ENCODE measurements around the gene TSLP.

The TSLP gene

DNA sequence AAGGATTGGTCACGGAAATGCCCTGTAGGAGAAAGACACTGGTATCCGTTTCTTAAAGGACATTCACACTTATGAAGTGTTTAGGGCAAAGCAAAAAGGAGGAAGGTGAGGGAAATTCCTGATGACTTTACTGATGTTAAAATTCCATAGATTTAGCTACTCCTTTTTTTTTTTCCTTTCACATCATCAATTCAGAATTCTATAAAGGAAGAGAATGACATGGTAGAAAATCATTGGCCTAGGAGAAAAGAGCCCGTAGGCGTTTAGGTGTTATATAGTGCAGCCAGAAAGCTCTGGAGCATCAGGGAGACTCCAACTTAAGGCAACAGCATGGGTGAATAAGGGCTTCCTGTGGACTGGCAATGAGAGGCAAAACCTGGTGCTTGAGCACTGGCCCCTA is at the start of gene TSLP:
TSLP (plus strand) TSS at position 301 of the 400 bp plus-strand sequence. CDS start 178 bp downstream, outside the sequence.
- DNase-seq: no peak

DNA sequence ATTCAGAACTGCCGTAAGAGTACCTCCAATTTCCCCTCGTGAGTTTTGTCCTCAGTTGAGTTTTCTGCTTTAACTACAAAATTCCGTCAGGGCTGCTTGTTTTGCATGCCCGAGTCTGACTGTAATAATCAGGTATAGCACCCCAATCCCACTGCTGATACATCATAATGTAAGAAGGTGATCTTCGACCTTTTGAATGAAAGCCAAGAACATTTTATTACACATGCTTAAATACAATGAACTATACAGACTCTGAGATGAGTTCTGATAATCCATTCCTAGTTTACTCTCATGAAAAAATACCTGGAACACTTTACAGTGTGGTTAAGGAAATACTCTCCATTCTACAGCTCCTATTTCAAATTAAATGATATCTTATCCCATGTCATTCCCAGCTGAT is 49.2 kb upstream of the TSLP start:
- no peak for DNase-seq

DNA sequence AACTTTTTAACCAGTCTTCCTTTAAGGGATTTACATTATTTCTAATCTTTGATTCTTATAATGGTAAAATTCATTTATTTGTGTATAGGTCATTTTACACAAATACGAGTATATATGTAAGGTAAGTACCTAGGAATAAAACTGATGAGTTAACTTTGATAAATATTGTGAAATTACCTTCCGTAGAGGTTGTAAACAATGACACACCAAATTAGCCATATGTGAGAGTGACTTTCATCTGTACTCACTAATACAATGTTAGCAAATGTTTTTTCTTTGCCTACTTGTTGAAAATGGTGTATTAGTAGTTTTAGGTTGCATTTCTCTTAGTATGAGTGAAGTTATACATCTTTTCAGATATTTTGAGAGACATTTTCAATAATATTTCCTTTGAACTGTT is 42.6 kb upstream of the TSLP start:
- no peak for DNase-seq

DNA sequence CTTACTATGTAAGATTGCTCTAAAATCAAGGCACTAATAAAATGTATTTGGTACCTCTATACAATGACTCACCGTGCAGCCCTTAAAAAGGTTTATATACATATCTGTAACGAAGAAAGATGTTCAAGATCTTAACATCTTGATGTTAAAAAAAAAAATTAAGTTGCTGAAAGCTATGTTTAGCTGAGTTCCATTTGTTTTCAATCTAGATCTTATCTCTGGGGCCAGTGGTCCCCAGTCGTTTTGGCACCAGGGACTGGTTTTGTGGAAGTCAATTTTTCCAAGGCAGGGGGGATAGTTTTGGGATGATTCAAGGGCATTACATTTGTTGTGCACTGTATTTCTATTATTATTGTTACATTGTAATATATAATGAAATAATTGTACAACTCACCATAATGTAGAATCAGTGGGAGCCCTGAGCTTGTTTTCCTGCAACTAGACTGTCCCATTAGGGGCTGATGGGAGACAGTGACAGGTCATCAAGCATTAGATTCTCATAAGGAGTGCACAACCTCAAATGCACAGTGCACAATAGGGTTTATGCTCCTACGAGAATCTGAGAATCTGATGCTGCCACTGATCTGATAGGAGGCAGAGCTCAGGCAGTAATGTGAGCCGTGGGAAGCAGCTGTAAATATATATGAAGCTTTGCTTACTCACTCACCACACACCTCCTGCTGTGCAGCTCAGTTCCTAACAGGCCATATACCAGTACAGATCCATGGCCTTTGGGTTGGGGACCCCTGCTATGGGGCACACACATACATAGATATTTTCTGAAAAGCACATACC is 27.6 kb upstream of the TSLP start:
- no peak for DNase-seq

DNA sequence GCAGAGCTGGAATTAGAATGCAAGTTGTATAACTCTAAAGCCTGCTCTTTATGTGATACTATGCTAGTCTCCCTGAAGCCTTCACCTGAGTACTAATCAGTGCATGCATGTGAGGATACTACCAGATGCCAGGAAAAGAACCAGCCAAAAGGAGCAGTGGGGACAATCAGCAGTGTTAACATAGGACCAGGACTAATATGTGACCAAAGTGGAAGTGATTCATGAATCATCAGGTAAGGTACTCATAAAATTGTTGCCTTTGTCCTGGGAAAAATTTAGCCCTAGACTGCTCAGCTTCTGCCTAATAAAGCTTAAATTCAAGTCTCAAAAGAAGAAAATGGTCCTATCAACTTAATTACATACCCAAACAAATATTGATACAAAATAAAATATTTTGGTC is 13.4 kb upstream of the TSLP start:
- no peak for DNase-seq

DNA sequence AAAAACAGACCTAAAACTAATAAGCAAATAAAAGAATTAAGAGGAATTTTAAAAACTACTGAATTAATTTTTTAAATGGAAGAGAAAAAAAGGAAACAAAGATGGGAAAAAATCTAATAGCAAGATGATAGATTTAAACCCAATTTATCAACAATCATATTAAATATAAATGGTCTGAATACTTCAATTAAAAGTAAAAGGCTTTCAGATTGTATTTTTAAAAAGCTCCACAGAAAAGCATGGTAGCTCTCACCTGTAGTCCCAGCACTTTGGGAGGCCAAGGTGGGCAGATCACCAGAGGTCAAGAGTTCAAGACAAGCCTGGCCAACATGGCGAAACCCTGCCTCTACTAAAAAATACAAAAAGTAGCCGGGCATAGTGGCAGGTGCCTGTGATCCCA is 11.3 kb upstream of the TSLP start:
- no peak for DNase-seq

DNA sequence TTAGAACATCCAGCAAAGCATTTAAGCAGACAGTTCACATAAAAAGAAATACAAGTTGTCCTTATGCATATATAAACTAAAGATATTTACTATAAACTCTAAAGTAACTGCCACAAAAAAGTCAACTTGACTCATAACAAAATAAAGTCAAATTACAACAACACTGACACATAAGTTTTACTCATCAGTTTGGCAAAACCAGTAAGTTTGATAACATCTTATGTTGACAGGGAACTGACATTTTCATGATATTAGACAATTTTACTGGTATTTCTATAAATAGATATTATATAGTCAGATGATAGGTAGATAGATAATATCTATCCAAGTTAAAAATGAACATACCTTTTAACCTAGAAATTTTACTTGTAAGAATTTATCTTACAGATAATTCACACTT is 9.9 kb upstream of the TSLP start:
- no peak for DNase-seq

DNA sequence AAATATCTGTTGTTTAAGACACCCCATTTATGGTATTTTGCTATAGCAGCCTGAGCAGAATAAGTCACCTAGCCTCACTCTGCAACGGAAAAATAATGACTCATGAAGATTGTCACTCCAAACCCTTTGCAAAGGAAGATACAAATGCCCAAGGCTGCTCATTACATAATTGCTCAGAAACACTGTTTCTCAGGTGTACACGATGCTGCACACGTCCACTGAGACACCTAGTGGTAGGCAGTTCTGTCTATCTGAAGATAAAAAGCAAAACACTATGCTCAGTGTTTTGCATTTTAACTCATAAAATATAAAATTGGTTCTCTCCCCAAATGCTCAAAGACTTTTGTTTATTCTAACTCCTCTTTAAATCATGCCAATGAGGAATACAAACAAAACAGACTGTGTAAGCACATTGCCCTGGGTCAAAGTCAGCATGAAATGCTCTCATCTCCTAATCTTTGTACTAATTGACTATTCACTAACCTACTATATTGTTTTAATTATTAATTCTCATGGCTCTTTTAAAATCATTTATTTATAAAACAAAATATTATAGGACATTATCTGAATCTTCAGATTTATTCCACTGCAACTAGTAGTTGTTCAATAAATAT is 7.7 kb upstream of the TSLP start:
- DNase-seq: peak in 1 of 2 experiments; percentile 12

DNA sequence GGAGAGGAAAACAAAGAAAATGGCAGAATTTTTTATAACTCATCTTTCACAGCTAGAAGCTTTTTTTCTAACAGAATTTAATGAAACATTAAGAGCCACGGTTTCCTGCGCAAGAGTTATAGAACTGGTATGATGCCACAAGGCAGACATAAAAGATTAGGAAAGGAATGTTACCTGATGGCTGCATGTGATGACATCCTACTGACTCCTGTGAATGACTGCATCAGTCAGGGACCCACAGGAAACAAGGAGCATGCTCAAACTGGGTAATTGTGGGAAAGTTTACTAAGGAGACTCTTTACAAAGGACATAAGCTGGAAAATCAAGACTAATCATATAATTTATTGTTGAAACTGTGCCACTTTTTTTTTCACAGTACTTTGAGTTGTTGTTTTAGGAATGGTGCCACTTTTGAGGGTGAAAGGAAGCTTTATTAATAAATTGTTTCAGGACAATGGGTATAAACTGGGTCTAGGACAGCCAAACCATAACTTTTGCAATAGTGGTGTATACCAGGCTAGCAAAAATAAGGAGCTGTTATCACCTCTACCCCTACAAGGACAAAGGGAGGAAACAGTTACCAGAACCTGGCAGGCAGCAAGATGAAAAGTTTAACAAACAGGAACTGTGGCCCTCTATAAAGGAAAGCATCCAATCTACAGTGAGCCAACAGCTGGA is 5.1 kb upstream of the TSLP start:
- no peak for DNase-seq

DNA sequence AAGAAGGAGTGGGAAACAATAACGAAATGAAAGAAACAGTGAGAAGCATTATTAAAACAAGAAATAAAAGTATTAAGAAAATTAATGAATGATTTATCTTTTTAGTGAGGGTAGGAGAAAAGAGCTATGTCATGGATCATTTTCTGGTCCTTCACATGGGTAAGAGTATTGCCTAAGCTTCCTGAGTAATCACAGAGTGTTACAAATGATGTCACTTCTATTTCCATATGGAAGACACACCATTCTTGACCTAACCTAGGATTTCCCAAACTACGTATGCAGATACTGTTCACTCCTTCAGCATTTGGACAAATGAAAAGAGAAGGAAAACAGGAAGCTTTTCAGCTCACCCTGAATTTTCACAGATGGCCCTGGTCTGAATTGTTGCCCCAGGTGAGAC is 3.3 kb upstream of the TSLP start:
- no peak for DNase-seq

DNA sequence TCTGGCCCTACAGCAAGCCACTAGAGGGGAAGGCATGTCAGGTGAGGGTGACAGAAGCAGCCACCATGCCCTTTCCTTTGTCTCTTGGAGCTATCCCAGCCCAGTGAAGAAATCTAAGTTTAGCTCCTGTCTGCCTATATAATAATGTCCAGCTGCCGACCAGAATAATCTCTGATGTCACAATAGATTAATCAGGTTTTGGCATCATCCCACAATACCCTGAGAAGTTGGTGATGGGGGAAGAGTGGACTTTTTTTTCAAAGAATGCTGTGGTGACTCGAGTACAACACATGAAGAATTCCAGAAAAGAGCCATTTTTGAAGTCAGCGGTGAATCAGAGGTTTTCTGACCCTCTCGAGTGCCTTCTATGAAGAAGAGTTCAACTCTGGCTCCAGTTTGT is 1.7 kb upstream of the TSLP start:
- DNase-seq: no peak

DNA sequence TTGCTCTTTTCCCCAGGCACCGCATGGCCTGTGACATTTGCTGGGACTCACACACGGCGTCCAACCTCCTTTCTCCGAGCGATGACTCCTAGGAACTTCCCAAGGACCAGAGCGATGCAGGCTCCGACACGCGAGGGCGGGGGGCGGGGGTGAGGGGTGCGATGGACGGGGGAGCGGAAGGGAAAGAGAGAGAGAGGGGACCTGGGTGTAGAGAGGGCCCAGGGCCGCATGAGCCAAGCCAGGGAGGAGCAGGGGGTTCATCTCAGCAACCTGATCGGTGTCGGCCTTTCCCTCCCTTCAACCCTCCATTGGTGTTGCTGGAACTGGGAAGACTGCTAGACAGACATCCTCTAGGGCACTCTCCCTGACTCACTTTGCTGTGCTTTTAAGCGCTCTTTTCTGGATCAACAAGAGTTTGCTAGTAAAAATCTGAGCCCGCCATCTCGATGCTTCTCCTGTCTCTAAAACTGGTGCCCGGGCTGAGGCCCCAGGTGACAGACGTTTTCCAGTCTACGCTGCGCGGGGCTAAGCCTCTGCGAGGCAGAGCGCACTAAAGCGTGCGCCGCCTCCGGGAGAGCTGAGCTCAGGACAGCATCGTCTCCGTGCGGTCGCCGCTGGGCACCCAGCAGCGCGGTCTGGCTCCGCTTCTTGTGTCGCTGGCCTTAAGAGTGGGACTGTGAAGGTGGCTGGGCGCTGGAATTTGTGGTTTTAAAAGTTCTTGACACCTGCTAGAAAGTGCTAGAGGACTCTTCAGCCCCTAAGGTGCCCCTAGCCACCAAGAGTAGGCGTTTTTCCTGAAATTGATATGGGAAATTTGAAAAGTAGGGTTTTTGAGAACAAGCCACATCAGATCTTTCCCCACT is 1.0 kb upstream of the TSLP start:
- no peak for DNase-seq

DNA sequence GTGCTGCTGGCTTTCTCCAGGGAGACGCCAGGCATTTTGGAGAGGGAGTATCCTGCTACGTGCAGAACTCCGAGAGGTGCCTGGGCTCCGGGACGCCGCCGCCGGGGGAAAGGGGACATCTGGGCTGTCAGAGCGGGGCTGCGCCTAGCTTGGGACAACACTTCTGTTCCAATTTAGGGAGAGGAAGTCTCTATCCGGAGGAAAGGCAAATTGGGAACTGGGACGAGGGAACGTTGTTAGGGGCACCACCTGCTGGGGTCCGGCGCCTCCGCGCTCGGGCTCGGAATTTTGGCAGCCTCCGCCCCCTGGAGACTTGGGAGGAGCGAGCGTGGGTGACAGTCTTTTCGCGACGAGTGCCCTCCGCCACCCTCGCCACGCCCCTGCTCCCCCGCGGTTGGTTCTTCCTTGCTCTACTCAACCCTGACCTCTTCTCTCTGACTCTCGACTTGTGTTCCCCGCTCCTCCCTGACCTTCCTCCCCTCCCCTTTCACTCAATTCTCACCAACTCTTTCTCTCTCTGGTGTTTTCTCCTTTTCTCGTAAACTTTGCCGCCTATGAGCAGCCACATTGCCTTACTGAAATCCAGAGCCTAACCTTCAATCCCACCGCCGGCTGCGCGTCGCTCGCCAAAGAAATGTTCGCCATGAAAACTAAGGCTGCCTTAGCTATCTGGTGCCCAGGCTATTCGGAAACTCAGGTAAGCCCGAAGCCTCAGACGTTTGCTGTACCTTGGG is 1.6 kb downstream of the TSLP start:
- peak; percentile 93 to 95 for DNase-seq

DNA sequence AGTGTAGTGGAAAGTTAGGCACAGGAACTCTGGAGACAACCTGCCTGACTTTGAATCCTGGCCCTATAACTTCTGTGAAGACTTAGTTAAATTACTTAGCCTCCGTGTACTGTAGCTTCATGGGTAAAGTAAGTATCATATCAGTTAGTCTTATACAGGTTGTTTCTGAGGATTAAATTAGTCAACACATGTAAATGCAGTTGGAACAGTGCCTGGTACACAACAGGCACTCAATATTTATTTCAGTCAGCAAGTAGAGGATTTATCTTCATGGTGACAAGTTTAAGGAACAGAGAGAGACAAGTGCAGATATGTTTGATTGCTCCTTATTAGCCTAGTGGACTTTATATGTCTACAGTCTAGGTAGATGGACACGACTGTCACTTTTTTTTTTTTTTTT is 2.7 kb downstream of the TSLP start:
- no peak for DNase-seq

DNA sequence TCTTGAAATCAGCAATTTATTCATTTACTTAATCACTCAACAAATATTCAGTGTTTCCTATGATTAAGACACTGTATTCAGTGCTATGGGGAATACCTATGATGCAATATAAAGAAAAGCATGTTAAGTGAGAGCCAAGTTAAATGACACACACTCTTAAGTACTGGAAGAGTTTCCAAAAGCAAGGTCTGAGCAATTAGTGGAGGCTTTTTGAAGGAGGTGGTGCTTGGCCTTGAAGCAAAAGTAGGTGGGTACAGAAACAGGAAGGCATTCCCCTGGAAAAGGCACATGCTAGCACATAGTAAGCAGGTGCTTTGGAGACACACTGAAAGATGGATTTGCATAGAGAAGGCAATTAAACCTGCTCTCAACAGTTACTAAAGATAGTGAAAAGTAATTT is 4.0 kb downstream of the TSLP start:
- DNase-seq: no peak

DNA sequence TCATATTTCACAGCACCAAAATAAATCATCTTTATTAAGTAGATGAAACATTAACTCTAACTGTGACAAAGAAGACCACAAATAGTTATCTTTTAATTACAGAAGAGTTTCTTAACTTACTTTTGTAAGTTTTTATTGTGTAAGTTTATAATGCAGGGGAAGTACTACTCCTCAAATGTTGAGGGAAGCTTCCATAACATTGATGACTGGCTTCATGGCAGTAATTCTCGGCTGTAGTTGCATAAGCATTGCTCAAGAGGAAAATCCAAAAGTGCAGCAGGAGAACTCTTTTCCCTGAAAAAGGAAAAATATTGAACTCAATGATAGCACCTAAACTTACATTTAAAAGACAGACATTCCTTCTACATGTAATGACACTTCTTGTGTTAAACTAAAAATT is 4.6 kb downstream of the TSLP start:
- no peak for DNase-seq

DNA sequence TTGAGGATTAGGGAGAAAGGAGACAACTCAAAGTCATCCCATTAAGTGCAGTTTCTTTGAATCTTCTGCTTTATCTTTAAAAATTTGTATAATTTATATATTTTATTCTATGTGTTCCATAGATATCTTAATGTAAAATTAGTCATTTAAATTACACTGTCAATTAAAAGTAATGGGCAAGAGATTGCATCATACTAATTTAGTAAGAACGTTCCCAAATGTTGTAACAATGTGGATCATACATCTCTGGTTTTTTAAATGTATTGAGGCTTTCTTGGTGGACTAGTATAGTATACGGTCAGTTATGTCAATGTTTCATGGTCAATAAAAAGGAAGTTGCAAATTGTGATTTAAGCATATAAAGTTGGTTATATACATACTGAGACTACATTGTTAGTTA is 6.2 kb downstream of the TSLP start:
- DNase-seq: no peak

DNA sequence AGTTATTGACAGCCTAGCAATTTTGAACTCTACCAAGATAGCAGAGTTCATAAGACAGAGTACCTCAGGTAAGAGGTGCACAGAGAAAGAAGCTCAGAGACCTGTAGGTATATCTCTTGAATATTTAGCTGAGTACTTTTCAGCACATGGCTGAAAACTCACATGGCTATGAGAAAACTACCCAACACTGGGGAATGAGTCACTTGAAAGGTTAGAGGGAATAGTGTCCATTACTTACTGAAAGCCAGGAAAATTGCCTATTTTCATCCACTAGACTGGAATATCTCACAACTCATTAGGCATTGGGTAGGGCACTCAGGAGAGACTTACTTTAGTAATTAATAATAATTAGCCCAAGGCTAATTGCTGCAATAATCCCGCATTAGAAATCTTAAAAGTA is 8.3 kb downstream of the TSLP start:
- no peak for DNase-seq

DNA sequence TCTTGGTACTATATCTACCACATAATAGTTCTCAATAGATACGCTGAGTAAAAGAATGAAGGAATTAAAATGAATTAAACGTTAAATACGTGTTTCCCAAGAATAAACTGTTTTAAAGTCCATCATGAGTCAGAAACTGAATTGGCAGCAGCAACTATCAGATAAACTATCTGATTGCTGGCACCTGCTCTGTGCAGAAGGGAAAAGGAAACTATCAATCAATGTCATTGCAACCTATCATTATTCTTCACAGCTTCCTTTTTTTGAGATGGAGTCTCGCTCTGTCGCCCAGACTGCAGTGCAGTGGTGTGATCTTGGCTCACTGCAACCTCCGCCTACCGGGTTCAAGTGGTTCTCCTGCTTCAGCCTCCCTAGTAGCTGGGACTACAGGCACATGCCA is 11.8 kb downstream of the TSLP start:
- DNase-seq: no peak

DNA sequence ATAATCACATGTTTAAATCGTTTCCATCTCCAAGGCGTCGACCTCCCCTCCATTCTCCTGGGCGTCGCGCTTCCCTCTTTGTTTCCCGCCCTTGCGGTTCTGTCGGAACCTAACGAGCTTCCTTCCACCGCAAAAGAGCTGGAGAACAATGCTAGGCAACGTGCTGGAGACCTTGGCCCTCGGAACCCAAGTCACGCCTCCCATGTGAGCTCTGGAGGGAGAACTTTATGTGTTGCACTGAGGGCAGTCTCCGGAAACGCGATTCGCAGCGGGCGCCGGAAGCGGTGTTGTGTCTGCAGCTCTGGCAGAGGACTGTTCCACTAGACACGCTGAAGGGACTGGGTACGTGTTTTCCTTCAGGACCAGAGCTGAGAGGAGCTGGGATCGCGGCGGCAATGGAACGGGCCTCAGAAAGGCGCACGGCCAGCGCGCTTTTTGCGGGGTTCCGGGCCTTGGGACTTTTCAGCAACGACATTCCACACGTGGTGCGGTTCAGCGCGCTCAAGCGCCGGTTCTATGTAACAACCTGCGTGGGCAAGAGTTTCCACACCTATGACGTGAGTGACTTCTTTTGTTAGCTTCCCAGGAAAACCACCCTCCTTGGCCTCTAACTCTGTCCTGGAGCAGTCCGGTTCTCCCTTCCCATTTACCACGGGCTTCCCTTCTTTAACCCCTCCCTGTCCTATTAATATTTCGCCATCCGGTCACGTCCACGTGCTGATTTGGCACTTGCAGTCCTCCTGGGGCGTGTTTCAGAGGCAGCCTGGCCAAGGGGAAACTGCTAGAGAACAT is 20.7 kb downstream of the TSLP start, which contains the start of gene WDR36:
WDR36 (plus strand) TSS at position 287 of the 792 bp plus-strand sequence; CDS start at position 396, 109 bp downstream.
- peak; percentile 96 to 97 for DNase-seq

DNA sequence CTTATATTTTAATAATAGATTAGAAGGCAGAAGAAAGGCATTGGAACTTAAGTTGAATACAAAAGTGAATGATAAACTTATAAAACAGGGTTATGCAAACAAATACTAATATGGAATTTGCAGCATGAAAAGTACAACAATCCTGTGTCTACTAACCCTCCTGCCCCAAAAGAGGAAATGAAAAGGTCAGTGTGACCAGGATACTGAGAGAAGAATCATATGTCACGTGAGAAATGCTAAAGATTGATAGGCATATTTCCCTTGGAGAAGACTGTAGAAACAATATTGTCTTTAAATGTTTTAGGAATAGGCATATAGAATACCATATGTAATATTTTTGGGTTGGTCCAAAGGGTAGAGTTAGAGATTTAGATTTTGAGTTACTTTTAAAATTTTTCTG is 24.5 kb downstream of the TSLP start:
- no peak for DNase-seq

All from Kasumi-1 (cell line).